H9 (cell line): ENCODE results near the gene SLC7A14. TPM values are rescaled to one million over a fixed set of nuclear protein-coding genes. Genes with fewer than 3 reads are reported as not detected.

Experiments
- DNase-seq: peaks from one replicate; pipeline ENCODE4 v3.0.0-alpha.2; 2017
- H2AFZ ChIP-seq: one replicate; pipeline ENCODE4 v1.6.1; 2013; ENCODE audit warnings: mild to moderate bottlenecking, low read length, control low read depth, moderate library complexity
- H2AK5ac ChIP-seq: 2 replicates; pipeline ENCODE4 v1.6.1; 2013; ENCODE audit warnings: low read length, control low read depth, mixed read lengths; ENCODE audit not compliant: insufficient read length
- H2BK120ac ChIP-seq: one replicate; pipeline ENCODE4 v1.6.1; 2013; ENCODE audit warnings: low read depth, mild to moderate bottlenecking, low read length, control low read depth, inconsistent platforms; ENCODE audit not compliant: poor library complexity, severe bottlenecking
- H2BK12ac ChIP-seq: 2 replicates; pipeline ENCODE4 v1.6.1; 2013; ENCODE audit warnings: low read length, control low read depth, mixed read lengths, low read depth; ENCODE audit not compliant: insufficient read length
- H2BK15ac ChIP-seq: 2 replicates; pipeline ENCODE4 v1.6.1; 2013; ENCODE audit warnings: low read depth, low read length, control low read depth
- H2BK20ac ChIP-seq: one replicate; pipeline ENCODE4 v1.6.1; 2013; ENCODE audit warnings: low read depth, mild to moderate bottlenecking, low read length, control low read depth, inconsistent platforms; ENCODE audit not compliant: poor library complexity, severe bottlenecking
- H2BK5ac ChIP-seq: 2 replicates; pipeline ENCODE4 v1.6.1; 2013; ENCODE audit warnings: low read length, control low read depth, mixed read lengths; ENCODE audit not compliant: insufficient read length
- H3K14ac ChIP-seq: 2 replicates; pipeline ENCODE4 v1.6.1; 2013; ENCODE audit warnings: low read length, control low read depth; ENCODE audit not compliant: insufficient read depth
- H3K18ac ChIP-seq: 2 replicates; pipeline ENCODE4 v1.6.1; 2013; ENCODE audit warnings: low read depth, mild to moderate bottlenecking, mixed read lengths, low read length, control low read depth; ENCODE audit not compliant: insufficient read length
- H3K23ac ChIP-seq: 2 replicates; pipeline ENCODE4 v1.6.1; 2013; ENCODE audit warnings: low read length, control low read depth, mixed read lengths, low read depth; ENCODE audit not compliant: insufficient read length
- H3K23me2 ChIP-seq: 2 replicates; pipeline ENCODE4 v1.6.1; 2013; ENCODE audit warnings: low read depth, mild to moderate bottlenecking, mixed read lengths, low read length, control low read depth; ENCODE audit not compliant: insufficient read length, poor library complexity, severe bottlenecking
- H3K27ac ChIP-seq: 2 replicates; pipeline ENCODE4 v1.5.1; 2013; ENCODE audit warnings: low read length, control low read depth, mixed read lengths, low read depth; ENCODE audit not compliant: insufficient read length
- H3K27me3 ChIP-seq: 2 replicates; pipeline ENCODE4 v1.6.1; 2013; ENCODE audit warnings: low read length, control low read depth, inconsistent platforms; ENCODE audit not compliant: insufficient read depth
- H3K4ac ChIP-seq: 2 replicates; pipeline ENCODE4 v1.6.1; 2013; ENCODE audit warnings: low read depth, mild to moderate bottlenecking, control low read depth, inconsistent platforms, low read length, moderate library complexity
- H3K4me1 ChIP-seq: 2 replicates; pipeline ENCODE4 v1.6.1; 2013; ENCODE audit warnings: low read length, control low read depth, inconsistent platforms; ENCODE audit not compliant: insufficient read depth
- H3K4me2 ChIP-seq: 2 replicates; pipeline ENCODE4 v1.6.1; 2013; ENCODE audit warnings: low read length, control low read depth, mixed read lengths; ENCODE audit not compliant: insufficient read length, insufficient read depth
- H3K56ac ChIP-seq: 2 replicates; pipeline ENCODE4 v1.6.1; 2013; ENCODE audit warnings: low read depth, mild to moderate bottlenecking, mixed read lengths, low read length, control low read depth; ENCODE audit not compliant: insufficient read length
- H3K79me1 ChIP-seq: 2 replicates; pipeline ENCODE4 v1.6.1; 2013; ENCODE audit warnings: low read depth, mild to moderate bottlenecking, moderate library complexity, low read length, control low read depth, inconsistent platforms; ENCODE audit not compliant: insufficient read depth, poor library complexity, severe bottlenecking
- H3K79me2 ChIP-seq: 2 replicates; pipeline ENCODE4 v1.6.1; 2013; ENCODE audit warnings: low read length, control low read depth, inconsistent platforms; ENCODE audit not compliant: insufficient read depth
- H3K9ac ChIP-seq: 2 replicates; pipeline ENCODE4 v1.6.1; 2013; ENCODE audit warnings: low read length, control low read depth, mixed read lengths; ENCODE audit not compliant: insufficient read length; ENCODE audit errors: extremely low read depth
- H3K9me3 ChIP-seq: one replicate; pipeline ENCODE4 v1.6.1; 2013; ENCODE audit warnings: low read depth, low read length, inconsistent platforms; ENCODE audit not compliant: control insufficient read depth
- H3T11ph ChIP-seq: one replicate; pipeline ENCODE4 v1.6.1; 2013; ENCODE audit warnings: mild to moderate bottlenecking, low read length, control low read depth, inconsistent platforms
- H4K20me1 ChIP-seq: one replicate; pipeline ENCODE4 v1.6.1; 2013; ENCODE audit not compliant: control insufficient read depth, insufficient read length, insufficient read depth
- H4K5ac ChIP-seq: 2 replicates; pipeline ENCODE4 v1.6.1; 2013; ENCODE audit warnings: low read depth, mild to moderate bottlenecking, mixed read lengths, low read length, control low read depth; ENCODE audit not compliant: insufficient read length
- H4K8ac ChIP-seq: replicated peaks from 2 replicates; pipeline ENCODE4 v1.6.1; 2013; ENCODE audit warnings: low read length, control low read depth, mixed read lengths, low read depth; ENCODE audit not compliant: insufficient read length
- H4K91ac ChIP-seq: 2 replicates; pipeline ENCODE4 v1.6.1; 2013; ENCODE audit warnings: low read depth, mild to moderate bottlenecking, moderate library complexity, mixed read lengths, low read length, control low read depth; ENCODE audit not compliant: insufficient read length
- H3K27ac Mint-ChIP-seq, 3 experiments: 2 replicates in 2 of 3; 3 replicates in 1 of 3; pipeline ENCODE4 v1.8.0; 2020 to 2021; ENCODE audit warnings: mixed read lengths in 3 of 3, mild to moderate bottlenecking in 1 of 3, moderate library complexity in 1 of 3
- H3K27me3 Mint-ChIP-seq: 2 replicates; pipeline ENCODE4 v1.8.0; 2021; ENCODE audit warnings: low read depth, mild to moderate bottlenecking, moderate library complexity, mixed read lengths
- H3K36me3 Mint-ChIP-seq, 3 experiments: 2 replicates in 2 of 3; 3 replicates in 1 of 3; pipeline ENCODE4 v1.8.0; 2020 to 2021; ENCODE audit warnings: low read depth in 3 of 3, mixed read lengths in 3 of 3; ENCODE audit not compliant: insufficient read depth in 1 of 3
- H3K4me1 Mint-ChIP-seq, 2 experiments: 2 replicates each; pipeline ENCODE4 v1.8.0; 2020; ENCODE audit warnings: mixed read lengths in 2 of 2
- H3K4me3 Mint-ChIP-seq, 2 experiments: 2 replicates in 1 of 2; 3 replicates in 1 of 2; pipeline ENCODE4 v1.8.0; 2020 to 2021; ENCODE audit warnings: mild to moderate bottlenecking in 2 of 2, mixed read lengths in 2 of 2, moderate library complexity in 1 of 2
- H3K9me3 Mint-ChIP-seq, 2 experiments: 2 replicates in 1 of 2; 3 replicates in 1 of 2; pipeline ENCODE4 v1.8.0; 2020; ENCODE audit warnings: mild to moderate bottlenecking in 2 of 2, mixed read lengths in 2 of 2, moderate library complexity in 1 of 2
- CTCF ChIP-seq: fragments of 200-600 bp; sonication (generic); conservative IDR thresholded peaks from 3 replicates; pipeline ENCODE4 v1.8.0; 2021; ENCODE audit warnings: antibody characterized with exemption, mild to moderate bottlenecking
- WGBS: extraction: QIAGEN DNeasy Blood & Tissue Kit; methylation state at CpG from one replicate; pipeline ENCODE4 v1.1.7; 2013; ENCODE audit warnings: missing lambda C conversion rate, low lambda C conversion rate, mixed read lengths; ENCODE audit not compliant: insufficient read length; ENCODE audit errors: extremely low coverage; 5-methylcytosine and 5-hydroxymethylcytosine counted together
- total RNA-seq: library from RNA; stranded (reverse); gene quantifications from 2 replicates; pipeline ENCODE4 v1.2.1, GENCODE V29; 2021

Gene SLC7A14
- total RNA-seq, 1 experiment from 2014 or later: 0.42 TPM

DNA sequence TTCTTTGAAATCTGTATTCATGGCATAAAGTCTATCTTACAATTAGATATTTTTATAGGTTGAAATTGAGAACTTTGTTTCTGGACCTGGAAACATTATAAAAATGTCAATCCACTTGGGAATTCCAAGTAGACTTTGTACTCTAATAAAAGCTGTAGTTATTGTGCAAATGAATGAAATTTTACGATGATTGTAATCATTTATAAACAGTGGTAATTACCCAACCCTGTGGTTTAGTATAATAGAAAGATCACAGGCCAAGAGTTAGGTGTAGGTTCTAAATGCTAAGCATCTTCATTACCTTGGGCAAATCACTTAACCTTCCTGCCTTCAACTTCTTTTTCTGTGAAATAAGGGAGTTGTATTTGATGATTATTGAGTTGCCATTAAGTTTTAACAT lies 13.2 kb upstream of the SLC7A14 start:
- no peak overlapping the region for H2AFZ ChIP-seq
- H3K79me1 ChIP-seq: no peaks in the 10 kb centered on the region
- H3K27me3 ChIP-seq: no peaks in the 10 kb centered on the region
- no peak overlapping the region for H3K9ac ChIP-seq
- H3T11ph ChIP-seq: no peak overlapping the region
- no peak for TF ChIP-seq CTCF
- H3K56ac ChIP-seq: no peak overlapping the region
- no peak overlapping the region for H2AK5ac ChIP-seq
- H4K8ac ChIP-seq: no peak overlapping the region
- no peak overlapping the region for H2BK120ac ChIP-seq
- H3K9me3 ChIP-seq: no peaks in the 10 kb centered on the region
- no peaks in the 10 kb centered on the region for H3K23me2 ChIP-seq
- H2BK12ac ChIP-seq: no peak overlapping the region
- Mint-ChIP-seq H3K27ac (no peak overlapping the region), H3K4me3 (no peak overlapping the region), H3K36me3 (no peaks in the 10 kb centered on the region), H3K4me1 (no peaks in the 10 kb centered on the region), H3K9me3 (no peaks in the 10 kb centered on the region), H3K27me3 (no peaks in the 10 kb centered on the region)
- no peaks in the 10 kb centered on the region for H4K20me1 ChIP-seq
- H3K4me1 ChIP-seq: no peaks in the 10 kb centered on the region
- no peak overlapping the region for H3K4ac ChIP-seq
- no peak overlapping the region for H3K27ac ChIP-seq
- no peak overlapping the region for H3K14ac ChIP-seq
- no CpG with 5 or more reads among the region's 1 CpG for whole genome bisulfite sequencing
- no peak overlapping the region for H2BK15ac ChIP-seq
- no peak overlapping the region for H3K23ac ChIP-seq
- no peak for DNase-seq
- H2BK5ac ChIP-seq: no peak overlapping the region
- no peaks in the 10 kb centered on the region for H3K79me2 ChIP-seq
- H3K18ac ChIP-seq: no peak overlapping the region
- no peak overlapping the region for H4K91ac ChIP-seq
- no peak overlapping the region for H2BK20ac ChIP-seq
- H4K5ac ChIP-seq: no peak overlapping the region
- no peak overlapping the region for H3K4me2 ChIP-seq
